OCI-LY7 (cell line): Measurements from ENCODE around the gene WDR5B.

ENCODE experiments used
- CTCF ChIP-seq: fragments of 200-600 bp; sonication (generic); conservative IDR thresholded peaks from 2 replicates; pipeline ENCODE4 v1.5.1; 2014; ENCODE audit warnings: mild to moderate bottlenecking, antibody characterized with exemption, low read length, moderate library complexity, mixed read lengths
- EZH2phosphoT487 ChIP-seq: fragments of 200-600 bp; sonication (generic); IDR thresholded peaks from 2 replicates; pipeline ENCODE4 v1.6.1; 2018; ENCODE audit warnings: low read depth, borderline replicate concordance, mild to moderate bottlenecking, mixed run types, antibody characterized with exemption, low read length, moderate library complexity, mixed read lengths

- TF ChIP-seq CTCF (no peak), EZH2phosphoT487 (no peak)
Measured at GRCh38 chr3:122456074-122456473, 40.2 kb upstream of the WDR5B start.
